Central memory CD8-positive, alpha-beta T cell (primary cell): Measurements from ENCODE around the gene SPACDR.
"Not testable (repeated sequence)": the region's sequence is repeated elsewhere in the genome, so short reads cannot be mapped to it uniquely, and the experiment has no call there.

ENCODE experiments used
- ATAC-seq: fragments of 150-1000 bp; cut with Tn5 transposase; replicated peaks from 2 replicates; pipeline ENCODE4 v1.10.0; 2022; ENCODE audit warnings: mild to moderate bottlenecking, moderate FRiP score, moderate number of reproducible peaks; ENCODE audit not compliant: poor library complexity, severe bottlenecking; ENCODE audit errors: extremely low read depth
- DNase-seq, 2 donors: peaks; one replicate each; pipeline ENCODE4 v3.0.0; 2021; ENCODE audit warnings: low spot score in 2 of 2
- H3K27ac Mint-ChIP-seq: one replicate; pipeline ENCODE4 v1.8.0; 2022; ENCODE audit warnings: low read depth, mild to moderate bottlenecking, moderate library complexity, mixed read lengths
- H3K27me3 Mint-ChIP-seq: one replicate; pipeline ENCODE4 v1.8.0; 2022; ENCODE audit warnings: mixed read lengths
- H3K36me3 Mint-ChIP-seq: one replicate; pipeline ENCODE4 v1.8.0; 2022; ENCODE audit warnings: mild to moderate bottlenecking, moderate library complexity, mixed read lengths; ENCODE audit not compliant: insufficient read depth
- H3K4me1 Mint-ChIP-seq: one replicate; pipeline ENCODE4 v1.8.0; 2022; ENCODE audit warnings: mixed read lengths
- H3K4me3 Mint-ChIP-seq: one replicate; pipeline ENCODE4 v1.8.0; 2022; ENCODE audit warnings: mild to moderate bottlenecking, moderate library complexity, mixed read lengths
- H3K9me3 Mint-ChIP-seq: one replicate; pipeline ENCODE4 v1.8.0; 2022; ENCODE audit warnings: mixed read lengths

The SPACDR gene

DNA sequence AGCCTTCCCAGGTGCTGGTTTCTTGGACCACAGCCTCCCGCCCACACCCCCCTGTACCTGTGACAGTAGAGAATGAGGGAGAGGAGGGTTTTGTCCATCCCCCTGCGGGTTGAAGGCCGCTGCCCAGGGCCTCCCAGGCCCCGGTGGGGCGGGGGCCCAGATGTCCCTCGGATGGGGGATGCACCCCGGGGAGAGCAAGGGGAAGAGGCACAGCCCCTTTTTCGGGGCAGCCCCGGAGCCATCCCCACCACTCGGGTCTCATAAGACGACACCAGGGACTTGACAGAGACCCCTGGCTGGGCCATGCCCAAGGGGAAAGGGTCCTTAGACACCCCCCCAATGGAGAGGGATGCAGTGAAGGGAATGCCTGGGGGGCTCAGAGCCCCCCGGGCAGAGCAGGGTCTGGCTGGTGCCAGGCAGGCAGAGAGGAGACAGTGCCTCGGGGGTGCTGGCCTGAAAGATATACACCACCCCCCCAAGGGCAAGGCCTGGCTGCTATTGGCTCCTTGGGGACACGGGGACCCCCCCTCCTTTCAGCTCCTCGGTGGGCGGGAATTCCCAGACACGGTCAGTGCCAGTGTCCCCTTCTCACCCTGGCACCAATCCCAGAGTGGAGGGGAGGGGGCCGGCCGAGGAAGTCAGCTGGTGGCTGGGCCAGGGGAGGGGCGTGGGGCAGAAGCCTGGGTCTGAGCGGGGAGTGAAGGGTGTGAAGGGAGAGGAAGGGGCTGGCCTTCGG is 3.7 kb upstream of the SPACDR start:
- no peak overlapping the region for H3K4me3 Mint-ChIP-seq
- H3K9me3 Mint-ChIP-seq = no peaks in the 10 kb centered on the region
- H3K27me3 Mint-ChIP-seq = no peaks in the 10 kb centered on the region
- no peak for DNase-seq
- peak overlapping the region; percentile 46 for H3K27ac Mint-ChIP-seq
- peaks cover 28% of the 10 kb centered on the region for H3K36me3 Mint-ChIP-seq
- H3K4me1 Mint-ChIP-seq = peaks cover 12% of the 10 kb centered on the region
- no peak for ATAC-seq

DNA sequence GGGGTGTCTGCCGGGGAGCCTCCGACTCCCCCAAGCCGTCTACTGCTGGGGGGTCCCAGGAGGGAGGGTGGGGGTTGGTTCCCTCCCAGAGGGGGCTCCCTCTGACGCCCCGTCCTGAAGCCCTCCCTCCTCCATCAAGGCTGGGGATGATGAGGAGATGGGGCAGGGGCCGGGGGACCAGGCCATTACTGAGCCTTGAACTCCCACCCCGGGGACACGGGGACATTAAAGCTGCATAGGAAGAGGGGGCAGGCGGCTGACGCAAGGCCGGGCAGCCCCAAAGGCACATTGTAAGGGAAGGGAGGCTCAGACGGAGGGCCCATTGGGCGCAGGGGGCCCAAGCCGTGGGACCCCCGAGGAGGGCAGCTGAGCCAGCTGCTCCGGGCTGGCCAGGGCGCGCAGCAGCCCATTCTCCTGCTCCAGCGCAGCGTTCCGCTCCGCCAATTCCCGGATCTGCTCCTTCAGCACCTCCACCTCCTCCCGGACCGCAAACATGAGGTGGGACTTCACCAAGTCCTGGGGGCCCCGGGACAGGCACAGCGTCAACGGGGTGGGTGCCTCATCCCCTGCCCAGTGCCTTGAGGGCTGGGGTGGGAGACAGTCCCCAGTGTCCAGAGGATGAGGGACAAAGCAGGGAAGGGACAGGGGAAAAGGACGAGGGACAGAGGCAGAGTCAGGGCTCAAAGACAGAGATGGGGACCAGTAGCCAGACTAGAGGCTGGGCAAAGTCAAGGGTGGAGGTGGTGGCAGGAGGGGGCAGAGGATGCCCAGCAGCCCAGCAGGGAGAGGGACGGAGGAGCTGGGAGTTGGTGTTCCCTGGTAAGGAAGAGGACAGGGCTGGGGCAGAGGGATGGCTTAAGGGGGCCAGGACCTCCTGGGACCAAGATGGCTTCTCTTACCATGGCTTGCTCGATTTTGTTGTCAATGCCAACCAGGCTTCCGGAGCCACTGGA is 2.9 kb upstream of the SPACDR start:
- ATAC-seq (no peak), DNase-seq (no peak)
- Mint-ChIP-seq H3K36me3 (peaks cover 28% of the 10 kb centered on the region), H3K27me3 (no peaks in the 10 kb centered on the region), H3K4me1 (peaks cover 9% of the 10 kb centered on the region), H3K4me3 (no peak overlapping the region), H3K9me3 (no peaks in the 10 kb centered on the region), H3K27ac (peak overlapping the region; percentile 46)

GRCh38 chr7:100465702-100466311 is 1.7 kb upstream of the SPACDR start:
- DNase-seq (no peak), ATAC-seq (no peak)
- Mint-ChIP-seq H3K4me1 (peaks cover 5% of the 10 kb centered on the region), H3K27me3 (no peaks in the 10 kb centered on the region), H3K36me3 (peaks cover 26% of the 10 kb centered on the region), H3K27ac (peak overlapping the region; percentile 63), H3K4me3 (no peak overlapping the region), H3K9me3 (no peaks in the 10 kb centered on the region)

GRCh38 chr7:100465299-100465698 is 1.2 kb upstream of the SPACDR start:
- no peaks in the 10 kb centered on the region for H3K9me3 Mint-ChIP-seq
- DNase-seq (no peak), ATAC-seq (no peak)
- peaks cover 26% of the 10 kb centered on the region for H3K36me3 Mint-ChIP-seq
- H3K27me3 Mint-ChIP-seq = no peaks in the 10 kb centered on the region
- H3K27ac Mint-ChIP-seq = peak overlapping the region; percentile 63
- H3K4me1 Mint-ChIP-seq = peaks cover 5% of the 10 kb centered on the region
- no peak overlapping the region for H3K4me3 Mint-ChIP-seq

DNA sequence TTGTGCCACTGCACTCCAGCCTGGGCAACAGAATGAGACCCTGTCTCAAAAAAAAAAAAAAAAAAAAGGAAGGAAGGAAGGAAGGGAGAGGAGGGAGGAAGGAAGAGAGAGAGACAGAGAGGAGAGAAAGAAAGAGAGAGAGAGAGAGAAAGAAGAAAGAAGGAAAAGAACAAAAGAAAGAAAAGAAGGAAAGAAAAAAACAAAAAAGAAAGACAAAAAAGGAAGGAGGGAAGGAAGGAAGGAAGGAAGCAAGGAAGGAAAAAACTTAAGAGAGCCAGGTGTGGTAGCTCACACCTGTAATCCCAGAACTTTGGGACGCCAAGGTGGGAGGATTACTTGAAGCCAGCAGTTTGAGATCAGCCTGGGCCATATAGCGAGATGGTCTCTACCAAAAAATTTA is 731 bp upstream of the SPACDR start:
- no peak for ATAC-seq
- Mint-ChIP-seq H3K27me3 (no peaks in the 10 kb centered on the region), H3K9me3 (no peaks in the 10 kb centered on the region), H3K27ac (peak overlapping the region; percentile 63), H3K36me3 (peaks cover 25% of the 10 kb centered on the region), H3K4me1 (peaks cover 5% of the 10 kb centered on the region), H3K4me3 (no peak overlapping the region)
- DNase-seq = no peak

- H3K4me1 Mint-ChIP-seq = peaks cover 6% of the 10 kb centered on the region
- no peak overlapping the region for H3K4me3 Mint-ChIP-seq
- no peaks in the 10 kb centered on the region for H3K27me3 Mint-ChIP-seq
- H3K27ac Mint-ChIP-seq = no peak overlapping the region
- ATAC-seq (no peak), DNase-seq (no peak)
- H3K9me3 Mint-ChIP-seq = no peaks in the 10 kb centered on the region
- peaks cover 4% of the 10 kb centered on the region for H3K36me3 Mint-ChIP-seq
Observed at GRCh38 chr7:100457033-100457432, 7.0 kb downstream of the SPACDR start.

DNA sequence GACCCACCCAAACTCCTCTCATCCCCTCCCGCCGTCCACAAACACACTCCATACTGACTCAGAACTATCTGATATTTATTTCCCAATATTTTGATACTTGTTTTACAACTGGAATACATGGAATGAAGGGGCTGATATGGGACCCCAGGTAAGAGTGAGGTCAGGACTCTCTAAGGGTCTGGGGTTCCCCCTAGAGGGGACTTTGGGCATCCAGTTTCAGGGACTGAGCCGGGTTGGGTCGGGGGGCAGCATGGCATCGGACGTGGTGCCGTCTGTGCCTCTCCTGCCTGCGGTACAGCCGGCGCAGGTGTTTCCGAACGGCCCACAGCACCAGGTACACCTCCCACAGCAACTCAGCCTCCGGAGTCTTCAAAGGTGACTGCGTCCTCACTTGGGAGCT is 7.5 kb downstream of the SPACDR start:
- H3K27me3 Mint-ChIP-seq = no peaks in the 10 kb centered on the region

GRCh38 chr7:100455206-100455605 is 8.9 kb downstream of the SPACDR start:
- Mint-ChIP-seq H3K9me3 (no peaks in the 10 kb centered on the region), H3K27me3 (no peaks in the 10 kb centered on the region), H3K36me3 (peaks cover 3% of the 10 kb centered on the region), H3K4me1 (peaks cover 6% of the 10 kb centered on the region), H3K4me3 (no peak overlapping the region), H3K27ac (no peak overlapping the region)
- DNase-seq = no peak
- ATAC-seq = no peak

More for the DNA sequence above, 7.5 kb downstream of the SPACDR start:
- peaks cover 6% of the 10 kb centered on the region for H3K4me1 Mint-ChIP-seq
- H3K4me3 Mint-ChIP-seq = no peak overlapping the region
- ATAC-seq (no peak), DNase-seq (no peak)
- H3K36me3 Mint-ChIP-seq = peaks cover 4% of the 10 kb centered on the region
- no peak overlapping the region for H3K27ac Mint-ChIP-seq
- H3K9me3 Mint-ChIP-seq = no peaks in the 10 kb centered on the region

GRCh38 chr7:100453854-100454253 is 10.2 kb downstream of the SPACDR start:
- H3K27ac Mint-ChIP-seq, H3K4me1 Mint-ChIP-seq, ATAC-seq, DNase-seq, H3K4me3 Mint-ChIP-seq, H3K36me3 Mint-ChIP-seq, H3K27me3 Mint-ChIP-seq, H3K9me3 Mint-ChIP-seq: not testable (repeated sequence)

DNA sequence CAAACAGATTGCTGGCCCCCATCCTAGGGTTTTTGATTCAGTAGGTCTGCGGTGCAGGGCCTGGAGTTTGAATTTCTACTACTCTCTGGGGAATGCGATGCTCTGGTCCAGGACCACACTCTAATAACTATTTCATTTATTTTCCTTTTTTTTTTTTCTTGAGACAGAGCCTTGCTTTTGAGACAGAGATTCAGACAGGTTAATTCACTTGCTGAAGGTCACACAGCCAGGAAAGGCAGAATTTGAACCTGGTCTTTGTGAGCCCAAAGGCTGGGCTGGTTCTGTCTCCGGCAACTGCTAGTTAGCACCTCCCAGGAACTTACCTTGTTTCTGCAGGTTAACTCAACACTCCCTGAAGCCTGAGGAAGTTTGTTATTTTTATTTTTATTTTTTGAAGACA is 11.5 kb downstream of the SPACDR start:
- H3K27ac Mint-ChIP-seq = no peak overlapping the region
- no peak for DNase-seq
- H3K4me1 Mint-ChIP-seq = peaks cover 6% of the 10 kb centered on the region
- H3K9me3 Mint-ChIP-seq = no peaks in the 10 kb centered on the region
- peaks cover 2% of the 10 kb centered on the region for H3K36me3 Mint-ChIP-seq
- H3K27me3 Mint-ChIP-seq = no peaks in the 10 kb centered on the region
- H3K4me3 Mint-ChIP-seq = no peak overlapping the region
- ATAC-seq = no peak

- no peak for ATAC-seq
- H3K27me3 Mint-ChIP-seq = no peaks in the 10 kb centered on the region
- no peak for DNase-seq
- H3K4me1 Mint-ChIP-seq = no peaks in the 10 kb centered on the region
- H3K9me3 Mint-ChIP-seq = no peaks in the 10 kb centered on the region
- peaks cover 2% of the 10 kb centered on the region for H3K36me3 Mint-ChIP-seq
- H3K27ac Mint-ChIP-seq = no peak overlapping the region
- H3K4me3 Mint-ChIP-seq = peak overlapping the region; percentile 32
Observed at GRCh38 chr7:100449190-100449795, 14.8 kb downstream of the SPACDR start.

GRCh38 chr7:100447363-100447762 is 16.7 kb downstream of the SPACDR start:
- not testable (repeated sequence) for DNase-seq, H3K9me3 Mint-ChIP-seq, ATAC-seq, H3K4me3 Mint-ChIP-seq, H3K36me3 Mint-ChIP-seq, H3K27ac Mint-ChIP-seq, H3K4me1 Mint-ChIP-seq, H3K27me3 Mint-ChIP-seq
